Activated naive CD4-positive, alpha-beta T cell treated with anti-CD3 and anti-CD28 coated beads, Interleukin-2, amount 50 U/mL, for 72 hours (primary cell): ENCODE data around the gene VSTM2L. TPM values are rescaled to one million over a fixed set of nuclear protein-coding genes. Genes with fewer than 3 reads are reported as not detected.
A peak's percentile ranks its signal among the peaks of the same experiment; 100 is the strongest.

ENCODE experiments used
- ATAC-seq, 2 donors: fragments of 150-1000 bp; cut with Tn5 transposase; 2 replicates each; pipeline ENCODE4 v1.10.0; 2021; ENCODE audit warnings: mild to moderate bottlenecking in 2 of 2, moderate library complexity in 2 of 2
- DNase-seq, 2 donors: peaks; one replicate each; pipeline ENCODE4 v3.0.0; 2021 to 2022; ENCODE audit warnings: low spot score in 2 of 2
- H3K27ac Mint-ChIP-seq, 2 donors: one replicate each; pipeline ENCODE4 v1.8.0; 2022; ENCODE audit warnings: mild to moderate bottlenecking in 2 of 2, mixed read lengths in 2 of 2
- H3K36me3 Mint-ChIP-seq, 2 donors: one replicate each; pipeline ENCODE4 v1.8.0; 2022; ENCODE audit warnings: mixed read lengths in 2 of 2
- H3K9me3 Mint-ChIP-seq, 2 donors: one replicate each; pipeline ENCODE4 v1.8.0; 2022; ENCODE audit warnings: mixed read lengths in 2 of 2
- total RNA-seq, 2 donors: library from RNA; stranded (reverse); gene quantifications; one replicate each; pipeline ENCODE4 v1.2.3, GENCODE V29; 2022

Gene VSTM2L
- total RNA-seq, 2 donors from 2014 or later: 0.30 to 0.33 TPM

GRCh38 chr20:37907330-37907676 lies 4.4 kb downstream of the VSTM2L start:
- DNase-seq: no peak
- H3K27ac Mint-ChIP-seq: no peak overlapping the region
- H3K9me3 Mint-ChIP-seq: no peaks in the 10 kb centered on the region
- peaks cover 5% of the 10 kb centered on the region in 2 donors for H3K36me3 Mint-ChIP-seq
- ATAC-seq: no peak

GRCh38 chr20:37907677-37908401 lies 4.9 kb downstream of the VSTM2L start:
- DNase-seq (no peak), ATAC-seq (no peak)
- Mint-ChIP-seq H3K9me3 (no peaks in the 10 kb centered on the region), H3K27ac (no peak overlapping the region), H3K36me3 (peaks cover 5% of the 10 kb centered on the region in 2 donors)

GRCh38 chr20:37911261-37911660 lies 8.3 kb downstream of the VSTM2L start:
- DNase-seq: no peak
- H3K27ac Mint-ChIP-seq: no peak overlapping the region
- ATAC-seq: no peak
- H3K36me3 Mint-ChIP-seq: no peaks in the 10 kb centered on the region
- H3K9me3 Mint-ChIP-seq: no peaks in the 10 kb centered on the region

GRCh38 chr20:37911838-37912281 lies 8.9 kb downstream of the VSTM2L start:
- Mint-ChIP-seq H3K9me3 (no peaks in the 10 kb centered on the region), H3K27ac (no peak overlapping the region), H3K36me3 (no peaks in the 10 kb centered on the region)
- ATAC-seq (peak in 1 of 2 donors; percentile 28), DNase-seq (no peak)

GRCh38 chr20:37912874-37913273 lies 9.9 kb downstream of the VSTM2L start:
- peak; percentile 45 to 52 for ATAC-seq
- no peaks in the 10 kb centered on the region for H3K9me3 Mint-ChIP-seq
- DNase-seq: no peak
- no peaks in the 10 kb centered on the region for H3K36me3 Mint-ChIP-seq
- no peak overlapping the region for H3K27ac Mint-ChIP-seq

GRCh38 chr20:37913567-37914366 lies 10.8 kb downstream of the VSTM2L start:
- no peaks in the 10 kb centered on the region for H3K9me3 Mint-ChIP-seq

GRCh38 chr20:37914367-37914671 lies 11.4 kb downstream of the VSTM2L start:
- Mint-ChIP-seq H3K27ac (peak overlapping the region in 1 of 2 donors; percentile 67), H3K9me3 (no peaks in the 10 kb centered on the region), H3K36me3 (no peaks in the 10 kb centered on the region)
- ATAC-seq (no peak), DNase-seq (no peak)

More at GRCh38 chr20:37913567-37914366, 10.8 kb downstream of the VSTM2L start:
- H3K36me3 Mint-ChIP-seq: no peaks in the 10 kb centered on the region
- no peak for ATAC-seq
- DNase-seq: no peak
- H3K27ac Mint-ChIP-seq: peak overlapping the region in 1 of 2 donors; percentile 15

- ATAC-seq (peak; percentile 16 to 42), DNase-seq (no peak)
- Mint-ChIP-seq H3K9me3 (no peaks in the 10 kb centered on the region), H3K27ac (peak overlapping the region; percentile 67 to 89), H3K36me3 (no peaks in the 10 kb centered on the region)
Observed at GRCh38 chr20:37914672-37915433, 11.9 kb downstream of the VSTM2L start.

GRCh38 chr20:37915434-37915787 lies 12.5 kb downstream of the VSTM2L start:
- H3K9me3 Mint-ChIP-seq: no peaks in the 10 kb centered on the region
- no peak for DNase-seq
- no peaks in the 10 kb centered on the region for H3K36me3 Mint-ChIP-seq
- H3K27ac Mint-ChIP-seq: no peak overlapping the region
- no peak for ATAC-seq

- DNase-seq (no peak), ATAC-seq (no peak)
- Mint-ChIP-seq H3K27ac (no peak overlapping the region), H3K9me3 (no peaks in the 10 kb centered on the region), H3K36me3 (no peaks in the 10 kb centered on the region)
Observed at GRCh38 chr20:37915800-37916570, 13.1 kb downstream of the VSTM2L start.

GRCh38 chr20:37917461-37917860 lies 14.5 kb downstream of the VSTM2L start:
- ATAC-seq (no peak), DNase-seq (no peak)
- no peak overlapping the region for H3K27ac Mint-ChIP-seq
- H3K36me3 Mint-ChIP-seq: no peaks in the 10 kb centered on the region
- no peaks in the 10 kb centered on the region for H3K9me3 Mint-ChIP-seq

GRCh38 chr20:37918035-37918434 lies 15.1 kb downstream of the VSTM2L start:
- no peak for DNase-seq
- no peak overlapping the region for H3K27ac Mint-ChIP-seq
- no peak for ATAC-seq
- H3K9me3 Mint-ChIP-seq: no peaks in the 10 kb centered on the region
- H3K36me3 Mint-ChIP-seq: no peaks in the 10 kb centered on the region

- no peak overlapping the region for H3K27ac Mint-ChIP-seq
Observed at GRCh38 chr20:37919389-37920040, 16.6 kb downstream of the VSTM2L start.

GRCh38 chr20:37920270-37920669 lies 17.3 kb downstream of the VSTM2L start:
- peak in 1 of 2 donors; percentile 37 for ATAC-seq
- H3K9me3 Mint-ChIP-seq: no peaks in the 10 kb centered on the region
- H3K27ac Mint-ChIP-seq: no peak overlapping the region
- no peak for DNase-seq
- no peaks in the 10 kb centered on the region for H3K36me3 Mint-ChIP-seq

More at GRCh38 chr20:37919389-37920040, 16.6 kb downstream of the VSTM2L start:
- Mint-ChIP-seq H3K9me3 (no peaks in the 10 kb centered on the region), H3K36me3 (no peaks in the 10 kb centered on the region)
- DNase-seq (no peak), ATAC-seq (no peak)

- H3K9me3 Mint-ChIP-seq: no peaks in the 10 kb centered on the region
- no peak overlapping the region for H3K27ac Mint-ChIP-seq
- DNase-seq (no peak), ATAC-seq (no peak)
- no peaks in the 10 kb centered on the region for H3K36me3 Mint-ChIP-seq
Observed at GRCh38 chr20:37920679-37921322, 17.9 kb downstream of the VSTM2L start.
